ENCODE data around the gene COL16A1. TPM values are rescaled to one million over a fixed set of nuclear protein-coding genes. Genes with fewer than 3 reads are reported as not detected.

COL16A1 gene
- total RNA-seq, 2 experiments from 2014 or later = 0.34 TPM; not detected in 1

GRCh38 chr1:31750858-31751510, 47.2 kb upstream of the COL16A1 start:
- ChIA-PET POLR2A (interaction anchor here (0.6 to 1.3 kb wide), 3 partner anchors 15 to 443 kb away, joined by 3 to 4 read pairs (median 3); no protein-coding TSS in a partner anchor), CTCF (interaction anchor here (0.9 to 3.2 kb wide), 4 partner anchors 10 to 38 kb away, joined by 3 to 15 read pairs (median 6); partner anchors contain the start of gene ADGRB2)
- no peak overlapping the region for H3K27ac Mint-ChIP-seq
- ATAC-seq = peak; percentile 70
- peaks cover 2% of the 10 kb centered on the region for H3K27me3 Mint-ChIP-seq
- no peak for TF ChIP-seq CTCF (IDR thresholded peaks at IDR 0.05)
- H3K36me3 Mint-ChIP-seq (ENCODE audit: low read depth) = no peaks in the 10 kb centered on the region
- H3K9me3 Mint-ChIP-seq = no peaks in the 10 kb centered on the region
- peak; percentile 60 for DNase-seq
- H3K4me3 Mint-ChIP-seq = no peak overlapping the region
- peaks cover 33% of the 10 kb centered on the region for H3K4me1 Mint-ChIP-seq (ENCODE audit: low read depth)
- intact Hi-C loops (cut with micrococcal nuclease) = no loop called here

GRCh38 chr1:31749785-31750735, 46.2 kb upstream of the COL16A1 start:
- intact Hi-C loops (cut with micrococcal nuclease) = no loop called here
- CTCF ChIA-PET = interaction anchor here (0.9 to 3.2 kb wide), 4 partner anchors 11 to 39 kb away, joined by 3 to 15 read pairs (median 6); partner anchors contain the start of gene ADGRB2
- peaks cover 2% of the 10 kb centered on the region for H3K27me3 Mint-ChIP-seq
- H3K9me3 Mint-ChIP-seq = no peaks in the 10 kb centered on the region
- no peak for TF ChIP-seq CTCF (IDR thresholded peaks at IDR 0.05)
- peaks cover 34% of the 10 kb centered on the region for H3K4me1 Mint-ChIP-seq (ENCODE audit: low read depth)
- ATAC-seq (no peak), DNase-seq (no peak)
- no peak overlapping the region for H3K27ac Mint-ChIP-seq
- no peaks in the 10 kb centered on the region for H3K36me3 Mint-ChIP-seq (ENCODE audit: low read depth)
- POLR2A ChIA-PET = interaction anchor here (0.6 kb wide), 1 partner anchor 442 kb away, joined by 3 read pairs; no protein-coding TSS in a partner anchor
- H3K4me3 Mint-ChIP-seq = no peak overlapping the region

GRCh38 chr1:31748365-31748764, 44.5 kb upstream of the COL16A1 start:
- Mint-ChIP-seq H3K36me3 (ENCODE audit: low read depth) (no peaks in the 10 kb centered on the region), H3K9me3 (no peaks in the 10 kb centered on the region), H3K27ac (no peak overlapping the region), H3K4me1 (ENCODE audit: low read depth) (peaks cover 34% of the 10 kb centered on the region), H3K4me3 (no peak overlapping the region), H3K27me3 (peaks cover 2% of the 10 kb centered on the region)
- intact Hi-C loops (cut with micrococcal nuclease) = no loop called here
- TF ChIP-seq CTCF (IDR thresholded peaks at IDR 0.05) = no peak
- ChIA-PET CTCF (interaction anchor here (1.0 to 1.3 kb wide), 4 partner anchors 15 to 185 kb away, joined by 3 to 4 read pairs (median 4); no protein-coding TSS in a partner anchor), POLR2A (interaction anchor here (1.3 kb wide), 1 partner anchor 31 kb away, joined by 3 read pairs; no protein-coding TSS in a partner anchor)
- DNase-seq (no peak), ATAC-seq (no peak)

GRCh38 chr1:31747304-31747703, 43.5 kb upstream of the COL16A1 start:
- CTCF ChIA-PET = interaction anchor here (1.3 kb wide), 1 partner anchor 184 kb away, joined by 3 read pairs; no protein-coding TSS in a partner anchor
- H3K4me1 Mint-ChIP-seq (ENCODE audit: low read depth) = peaks cover 31% of the 10 kb centered on the region
- intact Hi-C loops (cut with micrococcal nuclease) = no loop called here

More at GRCh38 chr1:31747304-31747703, 43.5 kb upstream of the COL16A1 start:
- TF ChIP-seq CTCF (IDR thresholded peaks at IDR 0.05) = no peak
- H3K27ac Mint-ChIP-seq = no peak overlapping the region
- H3K36me3 Mint-ChIP-seq (ENCODE audit: low read depth) = no peaks in the 10 kb centered on the region
- DNase-seq (no peak), ATAC-seq (no peak)
- H3K27me3 Mint-ChIP-seq = peaks cover 2% of the 10 kb centered on the region
- H3K4me3 Mint-ChIP-seq = no peak overlapping the region
- POLR2A ChIA-PET = no interaction called here
- H3K9me3 Mint-ChIP-seq = no peaks in the 10 kb centered on the region

Measured in activated CD8-positive, alpha-beta T cell treated with anti-CD3 and anti-CD28 coated beads for 36 hours (primary cell).